GM12878 (cell line): ENCODE measurements around the gene KTN1. TPM values are rescaled to one million over a fixed set of nuclear protein-coding genes. Genes with fewer than 3 reads are reported as not detected.

Experiments used
- ATF7 ChIP-seq: fragments of 450-650 bp; IDR thresholded peaks from 2 replicates; pipeline ENCODE4 v1.6.1; 2016; ENCODE audit warnings: low read depth, mild to moderate bottlenecking
- BMI1 ChIP-seq: fragments of 450-650 bp; IDR thresholded peaks from 2 replicates; pipeline ENCODE4 v1.6.1; 2016; ENCODE audit warnings: mild to moderate bottlenecking, moderate library complexity, borderline replicate concordance
- ESRRA ChIP-seq: IDR thresholded peaks from 2 replicates; pipeline ENCODE4 v1.6.1; 2012; ENCODE audit warnings: mild to moderate bottlenecking, low read length, improper control_type of control experiment
- FOXK2 ChIP-seq: fragments of 450-650 bp; IDR thresholded peaks from 2 replicates; pipeline ENCODE4 v1.6.1; 2017; ENCODE audit warnings: mild to moderate bottlenecking, moderate library complexity
- HDAC6 ChIP-seq: fragments of 200-600 bp; sonication (generic); IDR thresholded peaks from one replicate; pipeline ENCODE4 v1.8.0; 2017; ENCODE audit warnings: antibody characterized with exemption; ENCODE audit not compliant: unreplicated experiment
- HDGF ChIP-seq: fragments of 450-650 bp; IDR thresholded peaks from 2 replicates; pipeline ENCODE4 v1.6.1; 2016; ENCODE audit warnings: antibody characterized with exemption
- IRF4 ChIP-seq: IDR thresholded peaks from 2 replicates; pipeline ENCODE4 v1.6.1; 2011; ENCODE audit warnings: low read depth, low read length
- IRF5 ChIP-seq: fragments of 450-650 bp; IDR thresholded peaks from 2 replicates; pipeline ENCODE4 v1.6.1; 2017; ENCODE audit warnings: borderline replicate concordance
- JUND ChIP-seq: IDR thresholded peaks from 2 replicates; pipeline ENCODE4 v1.6.1; 2012; ENCODE audit warnings: low read depth, mild to moderate bottlenecking, low read length, improper control_type of control experiment, moderate library complexity
- NBN ChIP-seq: fragments of 450-650 bp; IDR thresholded peaks from 2 replicates; pipeline ENCODE4 v1.6.1; 2016
- NR2C1 ChIP-seq: fragments of 450-650 bp; IDR thresholded peaks from 2 replicates; pipeline ENCODE4 v1.6.1; 2017; ENCODE audit warnings: antibody characterized with exemption, mild to moderate bottlenecking, moderate library complexity
- PAX8 ChIP-seq: fragments of 450-650 bp; IDR thresholded peaks from 2 replicates; pipeline ENCODE4 v1.6.1; 2017; ENCODE audit warnings: mild to moderate bottlenecking, moderate library complexity
- PBX3 ChIP-seq: IDR thresholded peaks from 2 replicates; pipeline ENCODE4 v1.6.1; 2011; ENCODE audit warnings: mild to moderate bottlenecking, low read depth, low read length, moderate library complexity; ENCODE audit not compliant: insufficient replicate concordance
- RBBP5 ChIP-seq: fragments of 200-600 bp; sonication (generic); conservative IDR thresholded peaks from 2 replicates; pipeline ENCODE4 v1.6.1; 2016
- RUNX3 ChIP-seq: IDR thresholded peaks from 2 replicates; pipeline ENCODE4 v1.6.1; 2012; ENCODE audit warnings: low read length, inconsistent platforms
- SIX5 ChIP-seq: IDR thresholded peaks from 2 replicates; pipeline ENCODE4 v1.6.1; 2011; ENCODE audit warnings: mild to moderate bottlenecking, low read depth, low read length, moderate library complexity; ENCODE audit not compliant: severe bottlenecking
- SMC3 ChIP-seq: IDR thresholded peaks from 2 replicates; pipeline ENCODE4 v1.6.1; 2011; ENCODE audit warnings: low read length, improper control_type of control experiment, borderline replicate concordance
- SPI1 ChIP-seq: IDR thresholded peaks from 2 replicates; pipeline ENCODE4 v1.6.1; 2011; ENCODE audit warnings: low read depth, mild to moderate bottlenecking, low read length, moderate library complexity, borderline replicate concordance; ENCODE audit not compliant: insufficient read depth
- STAT3 ChIP-seq: IDR thresholded peaks from 2 replicates; pipeline ENCODE4 v1.6.1; 2011; ENCODE audit warnings: low read depth, low read length, improper control_type of control experiment
- TCF12 ChIP-seq: IDR thresholded peaks from 2 replicates; pipeline ENCODE4 v1.6.1; 2011; ENCODE audit warnings: low read depth, mild to moderate bottlenecking, low read length
- ZBED1 ChIP-seq: IDR thresholded peaks from 2 replicates; pipeline ENCODE4 v1.6.1; 2016; ENCODE audit warnings: borderline replicate concordance
- ZBTB33 ChIP-seq: fragments of 450-650 bp; IDR thresholded peaks from 2 replicates; pipeline ENCODE4 v1.6.1; 2017; ENCODE audit warnings: mild to moderate bottlenecking
- polyA plus RNA-seq, 11 experiments: library from polyadenylated mRNA; depleted of rRNA in 4 of 11; unstranded in 6 of 11; stranded (reverse) in 5 of 11; fragments of >200 nt; fragmentation: Nextera tagmentation in 4 of 11; fragmentation: Illumina TruSeq in 1 of 11; extraction: Ambion mirVana in 4 of 11; extraction: Trizol in 1 of 11; gene quantifications; 1 replicate in 1 of 11; 2 replicates in 10 of 11; pipeline versions ENCODE4 v1.2.1 to v1.2.3, GENCODE V29; 2011 to 2016; ENCODE audit warnings: inconsistent platforms in 2 of 11, missing spikeins in 2 of 11, low read depth in 1 of 11
- total RNA-seq, 4 experiments: library from RNA; depleted of rRNA in 3 of 4; stranded (reverse); fragments of >200 nt in 3 of 4; fragmentation: Illumina TruSeq in 1 of 4; extraction: Trizol in 1 of 4; gene quantifications; 2 replicates each; pipeline versions ENCODE4 v1.2.1 to v1.2.3, GENCODE V29; 2013 to 2021
- TF ChIP-seq, protein P1 (sequence below): fragments of 450-650 bp; IDR thresholded peaks from 2 replicates; pipeline ENCODE4 v1.6.1; 2018; ENCODE audit warnings: borderline replicate concordance, mild to moderate bottlenecking; ENCODE audit not compliant: partially characterized antibody
- TF ChIP-seq, protein P2 (sequence below): IDR thresholded peaks from 2 replicates; pipeline ENCODE4 v1.6.1; 2012; ENCODE audit warnings: low read length, inconsistent platforms

KTN1 gene
- total and polyA plus RNA-seq, 10 of the 15 experiments (the other 5 are each of a cell fraction or from before 2014, with no cell fraction given), result 50.6 to 154 (median 84.2) TPM

- TF ChIP-seq IRF5 (no peak), BMI1 (no peak), ZBTB33 (no peak), ATF7 (peak; percentile 90), HDGF (no peak), ZBED1 (no peak), RBBP5 (no peak), SMC3 (no peak), HDAC6 (no peak), SPI1 (no peak), FOXK2 (peak; percentile 94), PBX3 (no peak), NR2C1 (no peak), ESRRA (no peak), IRF4 (no peak), TCF12 (peak; percentile 51; the same call in 1 of the 2 replicates), JUND (peak; percentile 95), RUNX3 (0 out of 2 replicates have a peak, but pooled peaks have one; percentile 17), SIX5 (no peak), STAT3 (no peak), PAX8 (no peak), NBN (peak; percentile 79; the same call in 1 of the 2 replicates)
- TF ChIP-seq, protein P1, sequence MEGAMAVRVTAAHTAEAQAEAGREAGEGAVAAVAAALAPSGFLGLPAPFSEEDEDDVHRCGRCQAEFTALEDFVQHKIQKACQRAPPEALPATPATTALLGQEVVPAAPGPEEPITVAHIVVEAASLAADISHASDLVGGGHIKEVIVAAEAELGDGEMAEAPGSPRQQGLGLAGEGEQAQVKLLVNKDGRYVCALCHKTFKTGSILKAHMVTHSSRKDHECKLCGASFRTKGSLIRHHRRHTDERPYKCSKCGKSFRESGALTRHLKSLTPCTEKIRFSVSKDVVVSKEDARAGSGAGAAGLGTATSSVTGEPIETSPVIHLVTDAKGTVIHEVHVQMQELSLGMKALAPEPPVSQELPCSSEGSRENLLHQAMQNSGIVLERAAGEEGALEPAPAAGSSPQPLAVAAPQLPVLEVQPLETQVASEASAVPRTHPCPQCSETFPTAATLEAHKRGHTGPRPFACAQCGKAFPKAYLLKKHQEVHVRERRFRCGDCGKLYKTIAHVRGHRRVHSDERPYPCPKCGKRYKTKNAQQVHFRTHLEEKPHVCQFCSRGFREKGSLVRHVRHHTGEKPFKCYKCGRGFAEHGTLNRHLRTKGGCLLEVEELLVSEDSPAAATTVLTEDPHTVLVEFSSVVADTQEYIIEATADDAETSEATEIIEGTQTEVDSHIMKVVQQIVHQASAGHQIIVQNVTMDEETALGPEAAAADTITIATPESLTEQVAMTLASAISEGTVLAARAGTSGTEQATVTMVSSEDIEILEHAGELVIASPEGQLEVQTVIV, result peak; percentile 74
- TF ChIP-seq, protein P2, sequence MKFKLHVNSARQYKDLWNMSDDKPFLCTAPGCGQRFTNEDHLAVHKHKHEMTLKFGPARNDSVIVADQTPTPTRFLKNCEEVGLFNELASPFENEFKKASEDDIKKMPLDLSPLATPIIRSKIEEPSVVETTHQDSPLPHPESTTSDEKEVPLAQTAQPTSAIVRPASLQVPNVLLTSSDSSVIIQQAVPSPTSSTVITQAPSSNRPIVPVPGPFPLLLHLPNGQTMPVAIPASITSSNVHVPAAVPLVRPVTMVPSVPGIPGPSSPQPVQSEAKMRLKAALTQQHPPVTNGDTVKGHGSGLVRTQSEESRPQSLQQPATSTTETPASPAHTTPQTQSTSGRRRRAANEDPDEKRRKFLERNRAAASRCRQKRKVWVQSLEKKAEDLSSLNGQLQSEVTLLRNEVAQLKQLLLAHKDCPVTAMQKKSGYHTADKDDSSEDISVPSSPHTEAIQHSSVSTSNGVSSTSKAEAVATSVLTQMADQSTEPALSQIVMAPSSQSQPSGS, result no peak
These were observed at the start of gene KTN1 (continued) for GRCh38 chr14:55579724-55580469.
